Activated naive CD8-positive, alpha-beta T cell treated with anti-CD3 and anti-CD28 coated beads, Interleukin-2, amount 10 ng/mL, durations not matched to agents 7 days and 5 days (primary cell): ENCODE measurements around the gene SLC7A4. TPM values are rescaled to one million over a fixed set of nuclear protein-coding genes. Genes with fewer than 3 reads are reported as not detected.
"Not testable (repeated sequence)": the region's sequence is repeated elsewhere in the genome, so short reads cannot be mapped to it uniquely, and the experiment has no call there.

Experiments used
- ATAC-seq: fragments of 150-1000 bp; cut with Tn5 transposase; one replicate; pipeline ENCODE4 v1.10.0; 2021; ENCODE audit warnings: low read depth, moderate library complexity
- POLR2A ChIA-PET: fragments of 350-600 bp; sonication (Branson Sonifier 250); formaldehyde crosslinking; loops from one replicate; lab custom pipeline; 2021; ENCODE audit warnings: antibody characterized with exemption; lab: Charles Lee
- DNase-seq: peaks from one replicate; pipeline ENCODE4 v3.0.0; 2021
- H3K27ac Mint-ChIP-seq: one replicate; pipeline ENCODE4 v1.8.0; 2022; ENCODE audit warnings: mild to moderate bottlenecking, mixed read lengths
- H3K27me3 Mint-ChIP-seq: one replicate; pipeline ENCODE4 v1.8.0; 2022; ENCODE audit warnings: mild to moderate bottlenecking, moderate library complexity, mixed read lengths
- H3K36me3 Mint-ChIP-seq: one replicate; pipeline ENCODE4 v1.8.0; 2021; ENCODE audit warnings: mild to moderate bottlenecking, mixed read lengths
- H3K4me1 Mint-ChIP-seq: one replicate; pipeline ENCODE4 v1.8.0; 2021; ENCODE audit warnings: mixed read lengths
- H3K4me3 Mint-ChIP-seq: one replicate; pipeline ENCODE4 v1.8.0; 2022; ENCODE audit warnings: mild to moderate bottlenecking, moderate library complexity, mixed read lengths
- H3K9me3 Mint-ChIP-seq: one replicate; pipeline ENCODE4 v1.8.0; 2021; ENCODE audit warnings: mixed read lengths
- total RNA-seq, 2 experiments: library from RNA; stranded (reverse); gene quantifications; one replicate each; pipeline ENCODE4 v1.2.3, GENCODE V29; 2021

Gene SLC7A4
- total RNA-seq, 2 experiments from 2014 or later = 0.79 to 1.2 TPM

GRCh38 chr22:21054714-21055563 is 22.6 kb upstream of the SLC7A4 start:
- no peak overlapping the region for H3K4me3 Mint-ChIP-seq
- peaks cover 28% of the 10 kb centered on the region for H3K4me1 Mint-ChIP-seq
- DNase-seq (no peak), ATAC-seq (no peak)
- no peaks in the 10 kb centered on the region for H3K9me3 Mint-ChIP-seq
- POLR2A ChIA-PET = interaction anchor here (1.4 kb wide), 1 partner anchor 8 kb away, joined by 5 read pairs; no protein-coding TSS in a partner anchor
- no peaks in the 10 kb centered on the region for H3K36me3 Mint-ChIP-seq
- H3K27ac Mint-ChIP-seq = peak overlapping the region; percentile 20
- peaks cover 10% of the 10 kb centered on the region for H3K27me3 Mint-ChIP-seq

DNA sequence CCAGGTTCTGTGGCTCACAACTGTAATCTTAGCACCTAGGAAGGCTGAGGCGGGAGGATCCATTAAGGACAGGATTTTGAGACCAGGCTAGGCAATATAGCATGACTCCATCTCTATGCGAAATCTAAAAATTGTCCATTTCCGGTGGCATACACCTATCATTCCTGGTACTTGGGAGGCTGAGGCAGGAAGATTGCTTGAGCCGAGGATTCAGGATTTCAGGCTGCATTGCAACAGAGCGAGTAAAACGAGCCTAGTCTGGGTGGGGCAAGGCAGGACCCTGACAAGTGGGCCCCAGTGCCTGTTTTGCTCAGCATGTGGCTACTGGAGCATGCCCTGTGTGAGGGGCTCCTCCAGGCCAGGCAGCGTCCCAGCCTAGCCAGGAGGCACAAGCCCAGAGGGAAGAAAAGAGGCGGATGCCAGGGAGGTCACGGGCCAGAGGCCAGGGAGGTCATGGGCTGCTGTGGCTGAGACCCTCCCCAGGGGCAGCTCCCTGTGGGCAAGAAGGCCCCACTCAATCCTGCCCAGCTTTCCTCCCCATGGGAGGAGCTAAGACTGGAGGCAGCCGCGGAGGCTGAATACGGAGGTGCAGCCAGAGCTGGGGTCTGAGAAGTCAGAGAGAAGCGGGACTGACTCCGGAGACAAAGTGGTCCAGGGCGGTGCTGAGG is 21.8 kb upstream of the SLC7A4 start:
- no peaks in the 10 kb centered on the region for H3K36me3 Mint-ChIP-seq
- H3K27ac Mint-ChIP-seq = no peak overlapping the region
- ATAC-seq (no peak), DNase-seq (no peak)
- POLR2A ChIA-PET = no interaction called here
- no peaks in the 10 kb centered on the region for H3K9me3 Mint-ChIP-seq
- no peak overlapping the region for H3K4me3 Mint-ChIP-seq
- H3K27me3 Mint-ChIP-seq = peaks cover 10% of the 10 kb centered on the region
- peaks cover 28% of the 10 kb centered on the region for H3K4me1 Mint-ChIP-seq

- H3K36me3 Mint-ChIP-seq = no peaks in the 10 kb centered on the region
- H3K4me1 Mint-ChIP-seq = peaks cover 28% of the 10 kb centered on the region
- H3K4me3 Mint-ChIP-seq = no peak overlapping the region
- H3K9me3 Mint-ChIP-seq = no peaks in the 10 kb centered on the region
- POLR2A ChIA-PET = no interaction called here
- DNase-seq (no peak), ATAC-seq (no peak)
- no peak overlapping the region for H3K27ac Mint-ChIP-seq
- H3K27me3 Mint-ChIP-seq = peaks cover 10% of the 10 kb centered on the region
Observed at GRCh38 chr22:21052715-21053459, 20.5 kb upstream of the SLC7A4 start.

DNA sequence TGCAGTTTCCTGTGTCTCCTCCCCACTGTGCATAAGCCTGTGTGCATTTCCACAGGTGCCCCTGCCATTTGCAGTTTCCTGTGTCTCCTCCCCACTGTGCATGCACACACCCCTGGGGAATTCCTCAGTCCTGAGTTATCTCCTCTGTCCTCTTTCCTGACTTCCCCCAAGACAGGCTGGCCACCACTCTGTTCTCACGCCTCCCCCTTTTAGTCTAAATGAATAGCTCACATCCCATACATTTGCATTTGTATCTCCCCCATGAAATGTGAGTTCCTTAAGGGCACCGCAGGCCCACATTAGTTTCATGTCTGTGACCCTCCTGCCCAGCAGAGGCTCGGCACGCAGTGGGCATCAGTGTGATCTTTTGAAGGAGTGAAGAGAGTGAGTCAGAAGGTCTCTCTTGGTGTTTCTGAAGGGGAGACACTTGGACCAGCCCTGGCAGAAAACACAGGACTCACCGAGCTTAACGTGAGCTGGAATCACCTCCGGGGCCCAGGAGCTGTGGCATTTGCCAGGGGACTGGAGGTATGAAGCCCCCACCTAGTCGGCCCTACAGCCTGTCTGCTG is 19.6 kb upstream of the SLC7A4 start:
- H3K4me3 Mint-ChIP-seq = no peak overlapping the region
- ATAC-seq (no peak), DNase-seq (no peak)
- no peaks in the 10 kb centered on the region for H3K36me3 Mint-ChIP-seq
- H3K27ac Mint-ChIP-seq = no peak overlapping the region
- no peaks in the 10 kb centered on the region for H3K9me3 Mint-ChIP-seq
- H3K4me1 Mint-ChIP-seq = peaks cover 28% of the 10 kb centered on the region
- POLR2A ChIA-PET = no interaction called here
- peaks cover 7% of the 10 kb centered on the region for H3K27me3 Mint-ChIP-seq

DNA sequence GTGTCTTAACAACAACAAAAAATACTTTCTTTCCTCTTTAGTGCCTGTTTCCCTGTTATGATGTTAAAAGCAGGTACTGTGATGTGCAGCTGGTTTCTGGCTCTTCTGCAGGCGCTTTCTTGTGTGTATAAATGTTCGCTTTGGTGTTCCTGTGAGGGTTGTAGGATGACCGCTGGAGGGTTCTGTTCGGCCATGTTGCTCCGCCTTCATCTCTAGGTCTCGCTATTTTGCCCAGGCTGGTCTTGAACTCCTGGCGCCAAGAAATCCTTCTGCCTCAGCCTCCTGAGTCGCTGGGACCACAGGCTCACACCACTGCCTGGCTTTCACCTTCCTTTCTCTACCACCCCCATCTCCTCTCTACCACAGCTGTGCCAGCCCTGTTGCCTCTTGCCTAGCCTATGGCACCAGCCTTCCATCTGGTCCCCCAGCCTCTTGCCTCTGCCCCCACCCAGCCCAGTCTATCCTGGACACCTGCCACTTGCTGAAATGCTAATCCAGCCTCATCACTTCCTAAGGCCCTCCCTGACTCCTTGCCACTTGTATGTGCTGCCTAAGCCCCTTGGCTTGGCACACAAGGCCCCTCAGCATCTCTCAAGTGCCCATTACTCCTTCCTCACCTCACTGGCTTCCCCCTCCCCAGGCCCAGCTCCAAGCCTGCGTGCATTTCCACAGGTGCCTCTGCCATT is 18.9 kb upstream of the SLC7A4 start:
- ATAC-seq = no peak
- peaks cover 23% of the 10 kb centered on the region for H3K4me1 Mint-ChIP-seq
- POLR2A ChIA-PET = no interaction called here
- no peak for DNase-seq
- peaks cover 2% of the 10 kb centered on the region for H3K27me3 Mint-ChIP-seq
- H3K4me3 Mint-ChIP-seq = no peak overlapping the region
- H3K36me3 Mint-ChIP-seq = no peaks in the 10 kb centered on the region
- peak overlapping the region; percentile 28 for H3K27ac Mint-ChIP-seq
- H3K9me3 Mint-ChIP-seq = no peaks in the 10 kb centered on the region

GRCh38 chr22:21048965-21049364 is 16.6 kb upstream of the SLC7A4 start:
- H3K27me3 Mint-ChIP-seq, POLR2A ChIA-PET, ATAC-seq, H3K9me3 Mint-ChIP-seq, DNase-seq, H3K27ac Mint-ChIP-seq, H3K4me3 Mint-ChIP-seq, H3K36me3 Mint-ChIP-seq: not testable (repeated sequence)
- peaks cover 26% of the 10 kb centered on the region for H3K4me1 Mint-ChIP-seq

DNA sequence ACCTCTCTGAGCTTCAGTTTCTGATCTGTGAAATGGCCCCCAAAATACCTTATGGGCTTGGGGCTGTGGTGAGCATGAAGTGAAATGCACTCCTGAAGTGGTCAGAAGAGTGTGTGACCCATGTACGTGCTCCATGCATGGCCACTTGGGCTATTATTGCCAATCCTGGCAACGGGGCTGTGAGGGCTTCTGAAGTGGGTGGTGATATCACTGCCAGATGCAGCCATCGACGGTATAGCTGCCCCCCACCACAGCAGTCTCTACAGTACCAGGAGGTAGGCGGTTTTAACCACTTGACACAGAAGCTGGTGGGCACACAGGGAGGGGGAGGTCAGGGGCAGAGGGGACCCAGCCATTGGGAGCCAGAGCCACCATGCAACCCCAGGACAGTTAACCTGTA is 16.1 kb upstream of the SLC7A4 start:
- H3K4me3 Mint-ChIP-seq, H3K27me3 Mint-ChIP-seq, H3K27ac Mint-ChIP-seq: not testable (repeated sequence)

DNA sequence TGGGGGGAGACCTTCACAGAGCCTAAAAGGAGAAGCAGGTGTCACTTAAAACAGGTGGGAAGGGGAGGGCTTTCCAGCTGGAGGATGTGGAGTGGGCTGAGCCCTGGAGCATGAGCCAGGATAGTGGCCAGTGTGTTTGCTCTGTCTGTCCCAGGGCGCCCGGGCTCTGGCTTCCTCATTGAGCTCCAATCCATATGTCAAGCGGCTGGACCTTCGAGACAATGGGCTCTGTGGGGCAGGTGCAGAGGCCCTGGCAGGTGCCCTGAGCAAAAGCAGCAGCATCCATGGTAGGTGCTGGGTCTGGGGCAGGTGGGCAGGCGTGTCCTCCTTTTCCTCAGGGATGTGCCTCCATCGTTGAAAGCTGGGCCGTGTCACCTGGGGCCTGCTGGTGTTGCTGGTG is 15.4 kb upstream of the SLC7A4 start:
- POLR2A ChIA-PET = no interaction called here
- H3K9me3 Mint-ChIP-seq = no peaks in the 10 kb centered on the region
- ATAC-seq = no peak
- H3K27ac Mint-ChIP-seq = no peak overlapping the region
- no peak for DNase-seq
- H3K4me1 Mint-ChIP-seq = peaks cover 31% of the 10 kb centered on the region
- H3K27me3 Mint-ChIP-seq = peaks cover 17% of the 10 kb centered on the region
- no peak overlapping the region for H3K4me3 Mint-ChIP-seq
- H3K36me3 Mint-ChIP-seq = no peaks in the 10 kb centered on the region

More for the DNA sequence above, 16.1 kb upstream of the SLC7A4 start:
- DNase-seq, H3K36me3 Mint-ChIP-seq, ATAC-seq, H3K9me3 Mint-ChIP-seq, POLR2A ChIA-PET: not testable (repeated sequence)
- peaks cover 30% of the 10 kb centered on the region for H3K4me1 Mint-ChIP-seq

DNA sequence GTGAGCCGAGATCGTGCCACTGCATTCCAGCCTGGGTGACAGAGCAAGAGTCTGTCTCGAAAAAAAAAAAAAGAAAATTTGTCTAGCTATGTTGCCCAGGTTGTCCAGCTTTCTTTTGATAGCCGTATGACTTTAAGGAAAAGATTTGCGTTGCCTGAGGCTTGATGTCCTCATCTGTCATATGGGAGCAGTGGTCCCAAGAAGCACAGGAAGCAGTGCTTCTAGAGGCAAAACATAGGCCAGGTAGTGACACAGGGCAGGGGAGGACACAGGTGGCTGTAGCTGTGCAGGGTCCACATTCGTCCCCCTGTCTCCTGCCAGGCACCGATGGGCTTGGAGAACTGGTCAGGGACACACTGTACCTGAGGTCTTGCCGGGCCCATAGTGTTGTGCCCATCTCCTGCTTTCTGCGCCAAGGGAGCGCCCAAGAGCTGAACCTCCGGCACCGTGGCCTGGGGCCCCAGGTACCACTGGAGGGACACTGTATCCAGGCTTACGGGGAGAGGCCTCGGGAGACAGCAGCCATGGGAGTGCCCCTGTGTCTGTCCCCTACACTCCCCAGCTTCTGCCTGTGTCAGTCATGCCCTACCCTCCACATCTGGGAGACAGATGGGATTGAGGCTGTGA is 14.8 kb upstream of the SLC7A4 start:
- no peaks in the 10 kb centered on the region for H3K36me3 Mint-ChIP-seq
- POLR2A ChIA-PET = interaction anchor here (1.4 kb wide), 1 partner anchor 8 kb away, joined by 5 read pairs; no protein-coding TSS in a partner anchor
- H3K4me3 Mint-ChIP-seq = no peak overlapping the region
- no peak overlapping the region for H3K27ac Mint-ChIP-seq
- peaks cover 31% of the 10 kb centered on the region for H3K4me1 Mint-ChIP-seq
- ATAC-seq (no peak), DNase-seq (no peak)
- no peaks in the 10 kb centered on the region for H3K9me3 Mint-ChIP-seq
- H3K27me3 Mint-ChIP-seq = peaks cover 19% of the 10 kb centered on the region

DNA sequence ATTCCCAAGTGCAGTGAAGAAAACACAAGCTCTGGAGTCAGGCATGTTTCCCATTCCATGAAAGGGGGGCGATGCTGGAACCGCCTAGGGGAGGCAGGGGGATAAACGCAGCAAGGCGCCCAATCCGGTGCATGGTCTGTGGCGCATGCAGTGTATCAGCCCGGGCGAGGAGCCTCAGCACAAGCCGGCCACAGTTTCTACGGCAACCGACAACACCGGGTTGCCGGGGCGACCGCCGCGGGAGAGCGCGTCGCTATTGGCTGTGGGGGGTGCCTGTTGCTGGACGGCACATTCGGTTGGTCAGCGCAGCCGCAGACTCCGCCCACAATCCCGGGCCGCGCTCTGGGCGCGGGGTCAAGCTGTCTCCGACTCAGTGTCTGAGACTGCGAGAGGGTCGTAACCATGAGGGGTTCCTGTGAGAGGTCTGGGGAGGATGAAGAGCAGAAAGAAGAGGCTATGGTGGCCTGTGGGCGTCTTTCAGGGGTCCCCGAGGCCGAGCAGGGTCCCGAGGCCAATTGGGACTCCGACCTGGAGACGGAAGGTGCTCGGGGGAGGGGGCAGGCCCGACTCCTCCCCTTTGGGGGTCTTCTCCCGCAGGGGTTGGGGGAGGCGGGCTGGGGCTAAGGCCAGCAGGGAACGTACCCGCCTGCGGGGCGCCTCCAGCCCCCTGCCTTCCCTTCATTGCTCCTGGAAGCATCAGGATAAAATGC is 13.4 kb upstream of the SLC7A4 start, which contains the start of gene LRRC74B:
LRRC74B (plus strand) TSS at position 362 of the 710 bp plus-strand sequence; CDS start at position 403, 41 bp downstream.
- no peaks in the 10 kb centered on the region for H3K9me3 Mint-ChIP-seq
- peak; percentile 92 for ATAC-seq
- H3K36me3 Mint-ChIP-seq = no peaks in the 10 kb centered on the region
- H3K4me3 Mint-ChIP-seq = peak within 1 kb of the TSS; percentile 68
- peak; percentile 82 for DNase-seq
- POLR2A ChIA-PET = interaction anchor here (1.4 kb wide), 1 partner anchor 10 kb away, joined by 5 read pairs; no protein-coding TSS in a partner anchor
- peaks cover 21% of the 10 kb centered on the region for H3K4me1 Mint-ChIP-seq
- peak within 1 kb of the TSS; percentile 70 for H3K27ac Mint-ChIP-seq
- peaks cover 19% of the 10 kb centered on the region for H3K27me3 Mint-ChIP-seq

DNA sequence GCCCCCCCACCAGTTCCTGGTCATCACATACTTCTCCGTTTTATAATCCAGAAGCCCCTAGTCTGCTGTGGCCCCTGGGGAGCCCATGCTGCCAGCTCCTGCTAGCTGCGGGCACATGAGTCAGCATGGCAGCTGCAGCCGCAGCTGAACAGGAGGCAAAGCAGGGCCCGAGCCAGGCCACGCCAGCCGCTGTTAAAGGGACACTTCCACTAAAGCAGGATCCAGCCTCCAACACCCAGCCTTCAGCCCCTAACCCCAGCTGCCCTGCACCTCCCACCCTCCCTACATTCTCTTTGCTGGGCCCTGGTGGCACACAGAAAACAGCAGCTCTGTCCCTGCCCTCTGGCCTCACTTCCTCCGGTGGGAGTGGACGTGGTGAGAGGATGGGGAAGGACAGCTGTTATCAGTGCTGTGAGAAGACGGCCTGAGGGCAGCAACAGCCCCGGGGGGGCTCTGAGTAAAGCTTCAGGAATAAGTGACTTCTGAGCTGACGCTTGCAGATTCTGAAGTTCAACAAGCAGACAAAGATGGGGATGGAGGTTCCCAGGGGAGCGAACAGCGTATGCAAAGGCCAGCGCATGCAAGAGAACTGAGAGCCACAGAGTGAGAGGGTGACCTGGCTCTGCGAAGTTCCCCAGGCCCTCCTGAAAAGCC is 12.7 kb upstream of the SLC7A4 start:
- Mint-ChIP-seq H3K27ac (no peak overlapping the region), H3K36me3 (no peaks in the 10 kb centered on the region), H3K4me3 (no peak overlapping the region), H3K4me1 (peaks cover 21% of the 10 kb centered on the region), H3K27me3 (peaks cover 23% of the 10 kb centered on the region), H3K9me3 (no peaks in the 10 kb centered on the region)
- POLR2A ChIA-PET = no interaction called here
- no peak for DNase-seq
- ATAC-seq = no peak
